GM12878 (cell line): ENCODE results near the gene FTO. TPM values are rescaled to one million over a fixed set of nuclear protein-coding genes. Genes with fewer than 3 reads are reported as not detected.

ENCODE experiments used
- ATAC-seq: fragments of 200-7000 bp; cut with Tn5 transposase; 3 replicates; pipeline ENCODE4 v1.9.1; 2020; ENCODE audit warnings: mild to moderate bottlenecking, moderate library complexity
- BruUV-seq: library from RNA; stranded (reverse); fragments of 400-500 nt; replicated peaks from 2 replicates; lab custom pipeline; 2021; lab: Mats Ljungman, UMichigan
- CTCF ChIA-PET: fragments of 300-600 bp; sonication (Branson Sonifier 250); formaldehyde crosslinking; extraction: SDS; loops from one replicate; lab custom pipeline; 2021; ENCODE audit warnings: inconsistent platforms; lab: Yijun Ruan, JAX
- POLR2A ChIA-PET: fragments of 350-600 bp; formaldehyde crosslinking; extraction: SDS; loops from one replicate; lab custom pipeline; 2021; ENCODE audit warnings: inconsistent platforms; lab: Charles Lee
- RAD21 ChIA-PET: fragments of 300-600 bp; sonication (Branson Sonifier 250); formaldehyde crosslinking; loops from one replicate; lab custom pipeline; 2023; ENCODE audit warnings: antibody characterized with exemption; ENCODE audit not compliant: unreplicated experiment; lab: Charles Lee
- SMC1A ChIA-PET: fragments of 300-600 bp; sonication (Branson Sonifier 250); formaldehyde crosslinking; loops from one replicate; lab custom pipeline; 2023; ENCODE audit not compliant: unreplicated experiment, uncharacterized antibody; lab: Charles Lee
- DNase-seq: peaks from one replicate; pipeline ENCODE4 v3.0.0-alpha.2; 2011; ENCODE audit warnings: low read depth, low spot score
- FAIRE-seq: peaks from 3 replicates; lab custom pipeline; 2011; peaks lifted over from hg19 to GRCh38; lab: Jason Lieb, UNC
- H2AFZ ChIP-seq: 2 replicates; pipeline ENCODE4 v1.6.0; 2011; ENCODE audit warnings: low read depth, low read length, control low read depth; ENCODE audit not compliant: control insufficient read depth
- H3K27ac ChIP-seq: 2 replicates; pipeline ENCODE4 v1.5.1; 2011; ENCODE audit warnings: control low read depth; ENCODE audit not compliant: control insufficient read depth, insufficient read depth
- H3K27me3 ChIP-seq, 2 experiments: replicated peaks in 1 of 2; 2 replicates each; pipeline versions ENCODE4 v1.6.0 to v1.6.1; 2011; ENCODE audit warnings: low read length in 1 of 2; ENCODE audit not compliant: control insufficient read depth in 2 of 2, insufficient read depth in 2 of 2
- H3K36me3 ChIP-seq, 2 experiments: 2 replicates each; pipeline ENCODE4 v1.5.1; 2011; ENCODE audit warnings: low read length in 1 of 2; ENCODE audit not compliant: control insufficient read depth in 2 of 2, insufficient read depth in 2 of 2
- H3K4me1 ChIP-seq: 2 replicates; pipeline ENCODE4 v1.6.1; 2011; ENCODE audit warnings: mild to moderate bottlenecking, low read length, moderate library complexity, mixed read lengths; ENCODE audit not compliant: control insufficient read depth, insufficient read depth
- H3K4me2 ChIP-seq: 2 replicates; pipeline ENCODE4 v1.6.0; 2011; ENCODE audit warnings: control low read depth; ENCODE audit not compliant: control insufficient read depth, insufficient read depth
- H3K4me3 ChIP-seq: fragments of 200-600 bp; sonication (generic); 2 replicates; pipeline ENCODE4 v1.5.1; 2016
- H3K79me2 ChIP-seq: 2 replicates; pipeline ENCODE4 v1.6.0; 2011; ENCODE audit warnings: low read length; ENCODE audit not compliant: control insufficient read depth, insufficient read depth
- H3K9ac ChIP-seq: 2 replicates; pipeline ENCODE4 v1.8.0; 2011; ENCODE audit warnings: low read length, control low read depth, mixed read lengths; ENCODE audit not compliant: control insufficient read depth, insufficient read depth
- H3K9me3 ChIP-seq: replicated peaks from 3 replicates; pipeline ENCODE4 v1.5.1; 2011; ENCODE audit warnings: mild to moderate bottlenecking, low read length; ENCODE audit not compliant: control insufficient read depth, insufficient read depth
- H4K20me1 ChIP-seq: 2 replicates; pipeline ENCODE4 v1.6.0; 2011; ENCODE audit not compliant: control insufficient read depth, insufficient read depth
- ASH2L ChIP-seq: fragments of 300-600, 200-600 bp; sonication (generic); IDR thresholded peaks from 2 replicates; pipeline ENCODE4 v1.6.1; 2017; ENCODE audit warnings: low read depth, mild to moderate bottlenecking, borderline replicate concordance
- BCLAF1 ChIP-seq: fragments of 450-650 bp; IDR thresholded peaks from 2 replicates; pipeline ENCODE4 v1.6.1; 2017; ENCODE audit warnings: antibody characterized with exemption, mild to moderate bottlenecking, moderate library complexity
- CHD4 ChIP-seq: fragments of 200-600 bp; sonication (generic); IDR thresholded peaks from 2 replicates; pipeline ENCODE4 v1.6.1; 2016; ENCODE audit warnings: mild to moderate bottlenecking
- ESRRA ChIP-seq: IDR thresholded peaks from 2 replicates; pipeline ENCODE4 v1.6.1; 2012; ENCODE audit warnings: mild to moderate bottlenecking, low read length, improper control_type of control experiment
- HSF1 ChIP-seq: fragments of 150-350 bp; IDR thresholded peaks from 2 replicates; pipeline ENCODE4 v1.6.1; 2014; ENCODE audit warnings: mild to moderate bottlenecking, low read depth, low read length
- IKZF1 ChIP-seq: fragments of 450-650 bp; conservative IDR thresholded peaks from 2 replicates; pipeline ENCODE4 v1.6.1; 2017; ENCODE audit warnings: antibody characterized with exemption, mild to moderate bottlenecking
- IRF5 ChIP-seq: fragments of 450-650 bp; IDR thresholded peaks from 2 replicates; pipeline ENCODE4 v1.6.1; 2017; ENCODE audit warnings: borderline replicate concordance
- PKNOX1 ChIP-seq: fragments of 450-650 bp; IDR thresholded peaks from 2 replicates; pipeline ENCODE4 v1.6.1; 2016; ENCODE audit warnings: mild to moderate bottlenecking
- SMC3 ChIP-seq: IDR thresholded peaks from 2 replicates; pipeline ENCODE4 v1.6.1; 2011; ENCODE audit warnings: low read length, improper control_type of control experiment, borderline replicate concordance
- ZBTB11 ChIP-seq: fragments of 450-650 bp; formaldehyde crosslinking; IDR thresholded peaks from 2 replicates; pipeline ENCODE4 v1.5.0; 2022; ENCODE audit warnings: mild to moderate bottlenecking, missing genetic modification characterization
- in situ Hi-C: fragments of 300-500 bp; cut with MboI; formaldehyde crosslinking; loops from 9 replicates; pipeline ENCODE4 v1.14.3; 2018; ENCODE audit warnings: mixed read lengths
- intact Hi-C: fragments of 100-400 bp; cut with micrococcal nuclease; formaldehyde crosslinking; loops from one replicate; pipeline ENCODE4 v1.14.2; 2022; ENCODE audit not compliant: unreplicated experiment
- polyA plus RNA-seq, 11 experiments: library from polyadenylated mRNA; depleted of rRNA in 4 of 11; unstranded in 6 of 11; stranded (reverse) in 5 of 11; fragments of >200 nt; fragmentation: Nextera tagmentation in 4 of 11; fragmentation: Illumina TruSeq in 1 of 11; extraction: Ambion mirVana in 4 of 11; extraction: Trizol in 1 of 11; gene quantifications; 1 replicate in 1 of 11; 2 replicates in 10 of 11; pipeline versions ENCODE4 v1.2.1 to v1.2.3, GENCODE V29; 2011 to 2016; ENCODE audit warnings: inconsistent platforms in 2 of 11, missing spikeins in 2 of 11, low read depth in 1 of 11
- total RNA-seq, 4 experiments: library from RNA; depleted of rRNA in 3 of 4; stranded (reverse); fragments of >200 nt in 3 of 4; fragmentation: Illumina TruSeq in 1 of 4; extraction: Trizol in 1 of 4; gene quantifications; 2 replicates each; pipeline versions ENCODE4 v1.2.1 to v1.2.3, GENCODE V29; 2013 to 2021

The FTO gene
- total and polyA plus RNA-seq, 10 of the 15 experiments (the other 5 are each of a cell fraction or from before 2014, with no cell fraction given) = 20.1 to 55.0 (median 47.0) TPM

- no peak for TF ChIP-seq ZBTB11 (CRISPR knock-in tag)
Observed at GRCh38 chr16:53678155-53678554, 25.8 kb upstream of the FTO start (continued).

- no peak overlapping the region for H3K27ac ChIP-seq
- DNase-seq (no peak), FAIRE-seq (no peak), ATAC-seq (no peak)
- ChIA-PET SMC1A (no interaction called here), POLR2A (interaction anchor here (0.7 kb wide), 1 partner anchor 245 kb away, joined by 3 read pairs; the partner anchor contains the start of gene RBL2), CTCF (no interaction called here), RAD21 (no interaction called here)
- no peaks in the 10 kb centered on the region for H3K79me2 ChIP-seq
- TF ChIP-seq IKZF1 (no peak), SMC3 (no peak), ASH2L (no peak), HSF1 (no peak), BCLAF1 (no peak), IRF5 (no peak), ESRRA (no peak), PKNOX1 (no peak), CHD4 (no peak)
- no peak overlapping the region for H3K9ac ChIP-seq
- H3K9me3 ChIP-seq = no peaks in the 10 kb centered on the region
- no TSS peak for BruUV-seq
- intact Hi-C loops = no loop called here
- no peaks in the 10 kb centered on the region for H4K20me1 ChIP-seq
- H3K4me1 ChIP-seq = no peaks in the 10 kb centered on the region
- in situ Hi-C loops = no loop called here
- H3K4me2 ChIP-seq = no peak overlapping the region
- H3K4me3 ChIP-seq = no peak overlapping the region
- H3K36me3 ChIP-seq = no peaks in the 10 kb centered on the region
- H2AFZ ChIP-seq = no peak overlapping the region
- no peaks in the 10 kb centered on the region for H3K27me3 ChIP-seq
Observed at GRCh38 chr16:53678756-53679343, 25.1 kb upstream of the FTO start.
